ENCODE measurements around the gene PIP5K1B. TPM values are rescaled to one million over a fixed set of nuclear protein-coding genes. Genes with fewer than 3 reads are reported as not detected.

PIP5K1B gene
- polyA plus RNA-seq (2012; ENCODE audit: insufficient read length, low read depth), result not detected

DNA sequence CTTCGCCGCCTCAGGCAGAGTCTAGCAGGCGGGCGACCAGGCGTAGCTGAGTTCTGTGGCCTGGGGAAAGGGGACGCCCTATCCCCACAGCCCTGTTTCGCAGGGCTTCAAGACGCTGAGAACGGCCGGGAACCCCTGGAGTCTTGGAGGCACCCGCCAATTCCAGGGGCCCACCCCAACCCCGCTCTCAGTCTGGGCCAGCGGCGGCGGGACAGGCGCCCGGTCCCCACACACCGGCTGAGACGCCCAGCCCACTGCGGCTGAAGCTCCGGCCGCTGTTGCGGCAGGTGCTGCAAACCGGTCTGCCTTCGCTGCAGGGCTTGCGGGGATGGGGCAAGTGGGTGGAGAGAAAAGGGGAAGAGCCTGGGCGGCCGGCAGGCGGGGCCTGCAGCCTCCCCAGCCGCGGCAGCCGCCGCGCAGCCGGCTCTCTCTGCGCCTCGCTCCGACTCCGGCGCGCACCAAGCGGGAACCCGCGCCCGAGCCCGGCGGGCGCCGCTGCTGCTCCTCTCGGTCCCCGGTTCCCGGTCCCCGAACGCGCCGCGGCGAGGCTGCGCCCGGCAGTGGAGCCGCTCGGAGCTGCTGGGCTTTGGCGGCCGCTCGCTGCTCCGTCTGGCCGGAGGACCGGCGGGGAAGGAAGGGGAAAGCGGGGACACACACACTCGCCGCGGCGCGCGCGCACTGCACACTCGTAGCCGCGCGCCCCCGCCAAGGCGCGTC lies at the start of gene PIP5K1B:
TSS of gene PIP5K1B (plus strand) at position 427 of the 717 bp plus-strand sequence. CDS start 117,375 bp downstream, outside the sequence.
- no peak for TF ChIP-seq FOXP2 (optimal IDR thresholded peaks at IDR 0.05; ENCODE audit: borderline replicate concordance, extremely low read depth, extremely low read length, insufficient read depth)
- no peak for TF ChIP-seq TAF1 (IDR thresholded peaks at IDR 0.05; ENCODE audit: borderline replicate concordance, insufficient read depth, low read length)
- TF ChIP-seq SIN3A (IDR thresholded peaks at IDR 0.05; ENCODE audit: borderline replicate concordance, insufficient read depth, low read length), result no peak
- TF ChIP-seq, protein P1, sequence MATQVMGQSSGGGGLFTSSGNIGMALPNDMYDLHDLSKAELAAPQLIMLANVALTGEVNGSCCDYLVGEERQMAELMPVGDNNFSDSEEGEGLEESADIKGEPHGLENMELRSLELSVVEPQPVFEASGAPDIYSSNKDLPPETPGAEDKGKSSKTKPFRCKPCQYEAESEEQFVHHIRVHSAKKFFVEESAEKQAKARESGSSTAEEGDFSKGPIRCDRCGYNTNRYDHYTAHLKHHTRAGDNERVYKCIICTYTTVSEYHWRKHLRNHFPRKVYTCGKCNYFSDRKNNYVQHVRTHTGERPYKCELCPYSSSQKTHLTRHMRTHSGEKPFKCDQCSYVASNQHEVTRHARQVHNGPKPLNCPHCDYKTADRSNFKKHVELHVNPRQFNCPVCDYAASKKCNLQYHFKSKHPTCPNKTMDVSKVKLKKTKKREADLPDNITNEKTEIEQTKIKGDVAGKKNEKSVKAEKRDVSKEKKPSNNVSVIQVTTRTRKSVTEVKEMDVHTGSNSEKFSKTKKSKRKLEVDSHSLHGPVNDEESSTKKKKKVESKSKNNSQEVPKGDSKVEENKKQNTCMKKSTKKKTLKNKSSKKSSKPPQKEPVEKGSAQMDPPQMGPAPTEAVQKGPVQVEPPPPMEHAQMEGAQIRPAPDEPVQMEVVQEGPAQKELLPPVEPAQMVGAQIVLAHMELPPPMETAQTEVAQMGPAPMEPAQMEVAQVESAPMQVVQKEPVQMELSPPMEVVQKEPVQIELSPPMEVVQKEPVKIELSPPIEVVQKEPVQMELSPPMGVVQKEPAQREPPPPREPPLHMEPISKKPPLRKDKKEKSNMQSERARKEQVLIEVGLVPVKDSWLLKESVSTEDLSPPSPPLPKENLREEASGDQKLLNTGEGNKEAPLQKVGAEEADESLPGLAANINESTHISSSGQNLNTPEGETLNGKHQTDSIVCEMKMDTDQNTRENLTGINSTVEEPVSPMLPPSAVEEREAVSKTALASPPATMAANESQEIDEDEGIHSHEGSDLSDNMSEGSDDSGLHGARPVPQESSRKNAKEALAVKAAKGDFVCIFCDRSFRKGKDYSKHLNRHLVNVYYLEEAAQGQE (IDR thresholded peaks at IDR 0.05; ENCODE audit: insufficient read depth in 1 of 2, low read depth in 2 of 2, low read length in 2 of 2), result no peak
- TF ChIP-seq POLR2AphosphoS5 (IDR thresholded peaks at IDR 0.05; ENCODE audit: low read depth, low read length), result no peak

- TF ChIP-seq POLR2AphosphoS5 (IDR thresholded peaks at IDR 0.05; ENCODE audit: low read depth, low read length), result no peak
- TF ChIP-seq SIN3A (IDR thresholded peaks at IDR 0.05; ENCODE audit: borderline replicate concordance, insufficient read depth, low read length), result no peak
- TF ChIP-seq FOXP2 (optimal IDR thresholded peaks at IDR 0.05; ENCODE audit: borderline replicate concordance, extremely low read depth, extremely low read length, insufficient read depth), result no peak
- no peak for TF ChIP-seq TAF1 (IDR thresholded peaks at IDR 0.05; ENCODE audit: borderline replicate concordance, insufficient read depth, low read length)
- TF ChIP-seq, protein P1 (IDR thresholded peaks at IDR 0.05; ENCODE audit: insufficient read depth in 1 of 2, low read depth in 2 of 2, low read length in 2 of 2), result no peak
Measured at GRCh38 chr9:68664036-68664435, 41.0 kb upstream of the PIP5K1B start.

DNA sequence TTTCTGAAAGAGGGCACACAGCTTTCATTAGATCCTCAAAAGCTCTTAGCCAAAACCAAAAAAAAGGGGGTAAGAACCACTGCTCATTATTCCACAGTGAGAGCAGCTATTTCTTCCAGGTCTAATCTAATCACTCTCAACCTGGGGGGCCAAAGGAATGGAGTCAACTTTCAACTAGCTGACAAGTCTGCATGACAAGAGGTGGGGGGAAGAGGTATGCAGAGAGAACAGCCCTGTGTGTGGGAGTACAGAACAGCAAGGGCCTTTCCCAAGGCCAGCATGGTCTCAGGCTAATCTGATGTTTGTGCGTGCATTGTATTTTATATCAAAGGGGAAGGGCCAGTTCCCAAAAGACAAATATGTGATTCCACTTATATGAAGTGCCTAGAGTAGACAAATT lies 36.9 kb upstream of the PIP5K1B start:
- TF ChIP-seq FOXP2 (optimal IDR thresholded peaks at IDR 0.05; ENCODE audit: borderline replicate concordance, extremely low read depth, extremely low read length, insufficient read depth) (no peak), TAF1 (IDR thresholded peaks at IDR 0.05; ENCODE audit: borderline replicate concordance, insufficient read depth, low read length) (no peak), SIN3A (IDR thresholded peaks at IDR 0.05; ENCODE audit: borderline replicate concordance, insufficient read depth, low read length) (no peak), POLR2AphosphoS5 (IDR thresholded peaks at IDR 0.05; ENCODE audit: low read depth, low read length) (no peak)
- TF ChIP-seq, protein P1 (IDR thresholded peaks at IDR 0.05; ENCODE audit: insufficient read depth in 1 of 2, low read depth in 2 of 2, low read length in 2 of 2), result no peak

GRCh38 chr9:68669218-68669617 lies 35.8 kb upstream of the PIP5K1B start:
- TF ChIP-seq SIN3A (IDR thresholded peaks at IDR 0.05; ENCODE audit: borderline replicate concordance, insufficient read depth, low read length), result no peak
- TF ChIP-seq, protein P1 (IDR thresholded peaks at IDR 0.05; ENCODE audit: insufficient read depth in 1 of 2, low read depth in 2 of 2, low read length in 2 of 2), result no peak
- TF ChIP-seq TAF1 (IDR thresholded peaks at IDR 0.05; ENCODE audit: borderline replicate concordance, insufficient read depth, low read length), result no peak

Data from PFSK-1 (cell line).